OCI-LY7 (cell line): Measurements from ENCODE around the gene PDCD1.

Experiments
- EZH2phosphoT487 ChIP-seq: fragments of 200-600 bp; sonication (generic); IDR thresholded peaks from 2 replicates; pipeline ENCODE4 v1.6.1; 2018; ENCODE audit warnings: low read depth, borderline replicate concordance, mild to moderate bottlenecking, mixed run types, antibody characterized with exemption, low read length, moderate library complexity, mixed read lengths
- TF ChIP-seq, protein P1 (sequence below): fragments of 200-600 bp; sonication (generic); conservative IDR thresholded peaks from 2 replicates; pipeline ENCODE4 v1.5.1; 2014; ENCODE audit warnings: mild to moderate bottlenecking, antibody characterized with exemption, low read length, moderate library complexity, mixed read lengths

DNA sequence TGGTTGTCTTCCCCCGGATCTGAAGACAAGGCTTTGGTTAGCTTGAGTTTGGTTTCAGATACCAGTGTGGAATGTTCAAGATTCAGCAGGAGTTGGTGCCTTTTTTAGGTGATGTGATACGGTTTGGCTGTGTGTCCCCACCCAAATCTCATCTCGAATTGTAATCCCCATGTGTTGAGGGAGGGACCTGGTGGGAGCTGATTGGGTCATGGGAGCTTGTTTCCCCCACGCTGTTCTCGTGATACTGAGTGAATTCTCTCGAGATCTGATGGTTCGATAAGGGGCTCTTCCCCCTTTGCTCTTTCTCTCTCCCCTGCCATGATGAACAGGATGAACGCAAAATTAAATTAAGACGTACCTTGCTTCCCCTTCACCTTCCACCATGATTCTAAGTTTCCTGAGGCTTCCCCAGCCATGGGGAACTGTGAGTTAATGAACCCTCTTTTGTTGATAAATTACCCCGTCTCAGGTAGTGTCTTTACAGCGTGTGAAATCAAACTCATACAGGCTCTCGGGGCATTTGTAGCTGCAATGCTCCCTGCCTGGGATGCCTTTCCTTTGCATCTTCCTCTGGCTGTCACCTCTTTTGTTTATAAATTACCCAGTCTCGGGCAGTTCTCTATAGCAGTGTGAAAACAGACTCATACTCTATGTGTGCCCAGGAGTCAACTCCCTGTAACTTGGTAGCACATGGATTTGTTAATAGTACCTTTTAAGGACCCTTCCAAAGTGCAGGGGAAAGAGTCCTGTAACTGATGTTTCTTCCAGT, 21.3 kb downstream of the PDCD1 start:
- TF ChIP-seq, protein P1, sequence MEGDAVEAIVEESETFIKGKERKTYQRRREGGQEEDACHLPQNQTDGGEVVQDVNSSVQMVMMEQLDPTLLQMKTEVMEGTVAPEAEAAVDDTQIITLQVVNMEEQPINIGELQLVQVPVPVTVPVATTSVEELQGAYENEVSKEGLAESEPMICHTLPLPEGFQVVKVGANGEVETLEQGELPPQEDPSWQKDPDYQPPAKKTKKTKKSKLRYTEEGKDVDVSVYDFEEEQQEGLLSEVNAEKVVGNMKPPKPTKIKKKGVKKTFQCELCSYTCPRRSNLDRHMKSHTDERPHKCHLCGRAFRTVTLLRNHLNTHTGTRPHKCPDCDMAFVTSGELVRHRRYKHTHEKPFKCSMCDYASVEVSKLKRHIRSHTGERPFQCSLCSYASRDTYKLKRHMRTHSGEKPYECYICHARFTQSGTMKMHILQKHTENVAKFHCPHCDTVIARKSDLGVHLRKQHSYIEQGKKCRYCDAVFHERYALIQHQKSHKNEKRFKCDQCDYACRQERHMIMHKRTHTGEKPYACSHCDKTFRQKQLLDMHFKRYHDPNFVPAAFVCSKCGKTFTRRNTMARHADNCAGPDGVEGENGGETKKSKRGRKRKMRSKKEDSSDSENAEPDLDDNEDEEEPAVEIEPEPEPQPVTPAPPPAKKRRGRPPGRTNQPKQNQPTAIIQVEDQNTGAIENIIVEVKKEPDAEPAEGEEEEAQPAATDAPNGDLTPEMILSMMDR = no peak
- TF ChIP-seq EZH2phosphoT487 = no peak
